ENCODE data around the gene CTTNBP2.

The CTTNBP2 gene

GRCh38 chr7:117871778-117872538 lies 1.3 kb downstream of the CTTNBP2 start:
- no peak for DNase-seq (ENCODE audit: low read depth, low spot score)

DNA sequence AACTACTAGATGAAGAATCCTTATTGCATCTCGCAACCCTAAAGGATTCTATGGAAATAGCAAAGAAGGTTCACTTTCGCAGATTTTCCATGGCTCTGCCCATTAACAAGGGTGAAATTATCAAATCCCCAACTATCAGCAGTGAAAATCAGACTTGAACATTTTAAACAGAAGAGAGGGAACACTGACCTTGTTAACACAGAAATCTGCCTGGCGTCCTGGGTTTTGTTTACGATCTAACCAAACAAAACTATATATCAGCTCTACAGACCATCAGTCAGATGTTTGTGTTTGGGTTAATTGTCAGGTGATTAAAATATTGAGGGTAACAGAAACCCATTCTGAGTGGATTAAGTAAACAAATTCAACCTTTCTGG lies 1.9 kb downstream of the CTTNBP2 start:
- DNase-seq (ENCODE audit: low read depth, low spot score) = no peak

GRCh38 chr7:117870448-117871130 lies 2.7 kb downstream of the CTTNBP2 start:
- DNase-seq (ENCODE audit: low read depth, low spot score) = no peak

DNA sequence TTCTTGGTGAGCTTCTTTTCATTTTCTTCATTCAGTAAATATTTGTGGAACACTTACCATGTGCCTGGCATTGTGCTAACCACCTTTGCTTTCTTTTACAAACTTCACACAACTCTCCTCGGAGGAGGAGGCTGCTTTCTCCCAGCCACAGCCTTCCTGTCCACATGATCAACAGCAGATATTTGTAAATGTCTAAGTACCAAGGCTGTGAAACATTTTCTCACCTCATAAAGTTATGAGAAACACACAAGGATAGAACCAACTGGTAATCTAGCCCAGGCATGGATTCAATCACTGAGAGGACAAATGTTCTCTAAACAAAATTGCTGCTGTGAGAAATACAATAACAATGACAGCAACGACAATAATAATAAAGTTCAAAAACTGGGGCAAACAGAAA lies 3.9 kb downstream of the CTTNBP2 start:
- DNase-seq (ENCODE audit: low read depth, low spot score) = no peak

- DNase-seq (ENCODE audit: low read depth, low spot score) = no peak
Measured at GRCh38 chr7:117863618-117864017, 9.6 kb downstream of the CTTNBP2 start.

DNA sequence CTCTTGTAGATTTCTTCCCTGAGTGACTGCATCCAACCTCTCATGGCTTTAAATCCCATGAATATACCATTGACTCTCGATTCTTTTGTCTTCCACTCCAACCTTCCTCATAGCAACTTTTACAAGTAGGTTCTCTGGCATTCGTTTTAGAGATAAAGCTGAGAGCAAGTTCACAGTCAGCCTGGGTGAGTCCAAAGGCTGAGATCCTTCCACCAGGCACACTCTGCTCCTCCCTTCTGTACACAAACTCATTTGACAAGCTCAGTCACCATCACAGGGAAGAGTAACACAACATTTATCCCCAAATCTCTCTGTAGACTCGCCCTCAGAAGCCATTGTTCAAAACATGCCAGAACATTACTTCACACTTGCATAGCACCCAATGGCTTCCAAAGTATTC lies 10.9 kb downstream of the CTTNBP2 start:
- no peak for DNase-seq (ENCODE audit: low read depth, low spot score)

DNA sequence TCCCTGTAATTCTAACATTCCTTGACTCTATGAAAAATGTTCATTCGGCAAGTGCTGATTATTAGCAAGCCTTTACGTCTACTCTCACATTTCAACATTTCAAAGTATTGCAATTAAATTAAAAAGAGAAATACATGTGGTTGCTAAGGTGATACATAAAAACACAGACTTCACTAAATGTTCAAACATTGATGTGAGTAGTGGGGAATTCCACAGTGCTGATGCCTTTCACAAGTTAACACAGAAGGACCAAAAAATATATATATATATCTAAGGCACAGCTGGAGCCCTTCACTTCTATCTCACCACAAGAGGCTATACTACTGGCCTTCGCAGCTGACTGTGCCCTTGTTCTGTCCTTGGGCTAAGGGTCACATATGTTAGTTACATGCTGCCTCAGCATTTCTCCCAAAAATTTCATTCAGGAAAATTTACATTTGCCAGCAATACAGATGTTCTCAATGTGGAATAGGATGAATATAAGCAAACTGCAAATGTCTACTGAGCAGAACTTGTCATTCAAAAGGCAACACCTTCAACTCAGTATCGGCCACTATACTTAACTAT lies 13.9 kb downstream of the CTTNBP2 start:
- DNase-seq (ENCODE audit: low read depth, low spot score) = no peak

- DNase-seq (ENCODE audit: low read depth, low spot score) = no peak
Measured at GRCh38 chr7:117858712-117859111, 14.5 kb downstream of the CTTNBP2 start.

GRCh38 chr7:117857718-117858117 lies 15.5 kb downstream of the CTTNBP2 start:
- no peak for DNase-seq (ENCODE audit: low read depth, low spot score)

DNA sequence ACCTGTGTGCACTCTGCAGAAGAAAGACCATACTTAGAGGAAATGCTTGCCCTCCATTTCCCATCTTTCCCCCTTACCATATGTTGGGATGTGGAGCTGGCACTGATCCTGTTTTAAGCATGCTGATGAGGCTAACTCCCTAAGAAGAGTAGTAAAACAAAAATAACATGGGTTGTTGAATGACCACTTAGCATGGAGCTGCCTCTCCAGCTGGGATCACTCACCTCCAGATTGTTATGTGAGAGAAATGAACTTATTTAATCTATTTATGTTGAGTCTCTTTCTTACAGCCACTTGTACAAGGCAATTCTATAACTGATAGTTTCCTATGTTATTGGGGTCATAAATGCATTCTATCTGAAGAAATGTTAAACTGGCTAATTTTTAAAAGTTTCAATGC lies 17.0 kb downstream of the CTTNBP2 start:
- DNase-seq (ENCODE audit: low read depth, low spot score) = no peak

GRCh38 chr7:117854186-117854585 lies 19.1 kb downstream of the CTTNBP2 start:
- DNase-seq (ENCODE audit: low read depth, low spot score) = no peak

DNA sequence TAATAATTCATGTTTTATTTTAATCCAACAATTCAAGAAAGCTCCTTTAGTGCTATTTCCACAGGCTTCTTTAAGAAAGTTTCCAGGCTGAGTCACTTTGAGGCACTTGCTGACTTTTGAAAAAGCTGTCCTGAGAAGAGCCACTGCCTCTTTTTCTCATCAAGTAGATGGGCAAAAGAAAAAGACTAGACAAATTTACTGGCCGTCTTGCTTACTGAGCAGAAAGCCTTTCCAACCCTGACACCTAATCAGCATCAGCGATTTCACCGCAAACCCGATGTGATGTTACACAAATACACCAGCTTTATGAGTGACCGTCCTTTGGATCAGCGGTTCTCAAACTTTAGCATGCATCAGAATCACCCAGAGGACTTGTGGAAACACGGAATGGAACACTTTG lies 24.3 kb downstream of the CTTNBP2 start:
- DNase-seq (ENCODE audit: low read depth, low spot score) = no peak

GRCh38 chr7:117844678-117845077 lies 28.6 kb downstream of the CTTNBP2 start:
- DNase-seq (ENCODE audit: low read depth, low spot score) = no peak

DNA sequence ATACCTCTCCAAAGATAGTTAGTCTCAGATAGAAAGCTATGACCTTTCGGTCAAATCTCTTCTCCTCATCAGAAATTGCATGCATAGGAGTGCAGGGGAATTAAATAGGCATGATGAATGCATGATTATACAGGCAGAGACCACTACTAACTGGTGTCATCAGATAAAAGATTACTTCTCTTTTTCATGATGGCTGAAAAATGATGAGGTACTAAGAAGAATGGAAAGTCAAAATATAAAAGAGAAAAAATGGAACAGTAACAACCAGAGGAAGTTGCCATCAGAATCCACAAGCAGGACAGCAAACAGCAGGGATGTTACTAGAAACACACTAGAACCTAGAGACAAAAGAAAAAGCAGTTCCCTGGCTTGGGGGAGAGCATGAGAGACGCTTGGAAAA lies 31.6 kb downstream of the CTTNBP2 start:
- no peak for DNase-seq (ENCODE audit: low read depth, low spot score)

DNA sequence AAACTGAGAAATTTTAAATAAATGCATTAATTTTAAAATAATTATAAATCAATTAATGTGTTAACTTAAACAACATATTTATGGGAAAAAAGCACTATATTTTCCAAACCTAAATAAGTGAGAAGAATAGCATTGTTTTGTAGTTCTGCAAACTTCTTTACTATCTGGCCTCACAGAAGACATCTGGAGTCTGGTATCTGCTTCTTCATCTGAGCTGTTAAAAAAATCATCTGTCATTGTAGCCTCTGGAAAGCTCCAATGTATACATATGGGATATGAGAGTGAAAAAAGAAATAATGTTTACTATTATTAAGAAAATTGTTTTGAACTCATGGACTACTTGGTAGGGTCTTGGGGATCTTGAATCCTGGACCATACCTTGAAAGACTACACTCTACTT lies 32.2 kb downstream of the CTTNBP2 start:
- DNase-seq (ENCODE audit: low read depth, low spot score) = no peak

GRCh38 chr7:117839507-117839906 lies 33.7 kb downstream of the CTTNBP2 start:
- DNase-seq (ENCODE audit: low read depth, low spot score) = no peak

GRCh38 chr7:117837841-117838240 lies 35.4 kb downstream of the CTTNBP2 start:
- no peak for DNase-seq (ENCODE audit: low read depth, low spot score)

- DNase-seq (ENCODE audit: low read depth, low spot score) = no peak
Measured at GRCh38 chr7:117835016-117835664, 38.1 kb downstream of the CTTNBP2 start.

DNA sequence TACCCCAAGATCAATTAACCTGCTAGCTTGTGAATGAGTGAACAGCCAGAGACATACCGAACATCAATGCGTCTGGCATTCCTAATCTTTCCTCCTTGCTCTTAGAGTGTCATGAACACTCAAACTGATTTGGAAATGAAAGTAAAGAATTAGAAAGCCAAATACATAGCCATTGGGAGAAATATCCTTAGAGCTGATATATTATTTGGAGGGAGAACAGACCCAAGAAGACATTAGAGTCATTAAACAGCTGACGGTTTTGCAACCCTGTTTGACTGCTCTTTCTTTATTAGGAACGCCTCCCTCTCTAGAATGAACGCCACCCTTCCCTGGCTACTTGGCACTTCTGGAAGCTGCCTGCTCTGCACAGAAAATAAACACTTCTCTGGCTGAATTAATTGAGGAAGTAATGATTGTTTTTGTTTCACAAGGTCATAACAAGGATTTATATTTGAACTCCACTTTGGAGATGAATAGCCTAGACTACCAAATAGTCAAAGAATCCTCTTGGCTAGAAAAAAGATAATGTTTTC lies 42.8 kb downstream of the CTTNBP2 start:
- DNase-seq (ENCODE audit: low read depth, low spot score) = no peak

DNA sequence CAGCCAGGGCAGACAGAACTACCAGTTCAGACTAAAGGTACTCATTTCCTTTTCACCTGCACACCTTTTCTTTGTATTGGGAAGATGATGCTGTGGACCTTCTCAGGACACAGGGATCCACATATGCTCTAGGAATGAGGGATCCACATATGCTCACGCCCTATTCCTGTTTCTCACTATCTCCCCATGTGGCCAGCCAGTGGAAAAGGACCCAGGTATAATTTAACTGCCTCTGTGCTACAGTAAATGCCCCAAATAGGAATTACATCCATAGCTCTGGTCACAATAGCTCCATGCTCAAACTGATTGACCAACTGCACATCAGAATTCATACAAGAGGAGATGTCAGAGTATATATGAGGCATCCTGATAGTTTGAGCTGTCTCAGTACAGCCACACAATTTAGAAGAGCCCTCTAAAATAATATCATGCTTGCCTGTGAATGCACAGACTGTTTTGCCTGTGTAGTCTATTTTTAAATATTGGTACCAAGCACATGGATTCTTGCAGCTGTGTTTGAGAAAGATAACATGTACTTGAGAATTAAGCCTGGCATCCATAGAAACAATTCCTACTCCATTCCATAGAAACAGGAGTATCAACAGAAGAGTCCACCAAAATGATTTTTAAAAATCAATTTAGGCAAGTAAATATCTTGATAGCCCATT lies 43.7 kb downstream of the CTTNBP2 start:
- no peak for DNase-seq (ENCODE audit: low read depth, low spot score)

GRCh38 chr7:117828825-117829224 lies 44.4 kb downstream of the CTTNBP2 start:
- no peak for DNase-seq (ENCODE audit: low read depth, low spot score)

- DNase-seq (ENCODE audit: low read depth, low spot score) = no peak
Measured at GRCh38 chr7:117827862-117828261, 45.4 kb downstream of the CTTNBP2 start.
